GM10266 (cell line): ENCODE measurements around the gene FBXW9.
A peak's percentile ranks its signal among the peaks of the same experiment; 100 is the strongest.

ENCODE experiments used
- DNase-seq: peaks from one replicate; pipeline ENCODE4 v3.0.0; 2012; ENCODE audit errors: extremely low spot score
- CTCF ChIP-seq: IDR thresholded peaks from 2 replicates; pipeline ENCODE4 v1.5.1; 2012; ENCODE audit warnings: mild to moderate bottlenecking, low read depth; ENCODE audit not compliant: control insufficient read depth, insufficient read depth; ENCODE audit errors: missing control alignments

The FBXW9 gene

GRCh38 chr19:12667731-12668302 lies 28.6 kb downstream of the FBXW9 start:
- no peak for DNase-seq
- TF ChIP-seq CTCF = no peak

GRCh38 chr19:12666265-12667048 lies 30.0 kb downstream of the FBXW9 start, which contains the start of the genes MAN2B1 and WDR83:
MAN2B1 (minus strand) TSS chr19:12666742; CDS start chr19:12666701, 41 bp downstream.
WDR83 (plus strand) TSS chr19:12666807; CDS start chr19:12669791, 2,984 bp downstream.
- DNase-seq = peak; percentile 94
- TF ChIP-seq CTCF = no peak

- TF ChIP-seq CTCF = no peak
- no peak for DNase-seq
Measured at GRCh38 chr19:12665671-12666264, 30.7 kb downstream of the FBXW9 start.

- peak; percentile 79 for DNase-seq
Measured at GRCh38 chr19:12665281-12665573, 31.2 kb downstream of the FBXW9 start.

GRCh38 chr19:12664406-12665280 lies 31.8 kb downstream of the FBXW9 start:
- TF ChIP-seq CTCF = no peak
- no peak for DNase-seq

More at GRCh38 chr19:12665281-12665573, 31.2 kb downstream of the FBXW9 start:
- TF ChIP-seq CTCF = no peak

- no peak for TF ChIP-seq CTCF
- DNase-seq = no peak
Measured at GRCh38 chr19:12660980-12661379, 35.5 kb downstream of the FBXW9 start.
